ENCODE results near the gene CTCFL.

DNA sequence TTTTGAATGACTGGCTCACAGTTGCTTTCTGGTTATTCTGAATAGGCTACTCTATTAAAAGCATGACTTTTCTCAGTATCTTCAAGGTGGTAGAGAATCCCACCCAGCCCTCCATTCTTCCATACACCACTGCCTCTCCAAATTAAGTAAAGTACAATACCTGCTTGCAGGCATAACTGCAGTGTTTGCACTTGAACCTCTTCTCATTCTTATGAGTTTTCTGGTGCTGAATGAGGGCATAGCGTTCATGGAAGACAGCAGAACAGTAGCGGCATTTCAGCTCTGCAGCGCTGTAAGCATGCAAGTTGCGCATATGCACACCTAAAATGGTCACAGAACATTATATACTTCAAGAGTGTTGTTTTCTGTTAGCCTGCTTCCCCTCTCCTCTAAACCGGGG, 12.5 kb downstream of the CTCFL start:
- TF ChIP-seq POLR2AphosphoS5 (IDR thresholded peaks at IDR 0.05): no peak
- TF ChIP-seq POLR2A (IDR thresholded peaks at IDR 0.05): no peak

Data from spleen (tissue), 3 donors.